ENCODE measurements around the gene HPN.
"Not testable (repeated sequence)": the region's sequence is repeated elsewhere in the genome, so short reads cannot be mapped to it uniquely, and the experiment has no call there.

HPN gene

GRCh38 chr19:35042954-35043604 lies 1.6 kb downstream of the HPN start:
- no peak for DNase-seq (ENCODE audit: low read depth)

DNA sequence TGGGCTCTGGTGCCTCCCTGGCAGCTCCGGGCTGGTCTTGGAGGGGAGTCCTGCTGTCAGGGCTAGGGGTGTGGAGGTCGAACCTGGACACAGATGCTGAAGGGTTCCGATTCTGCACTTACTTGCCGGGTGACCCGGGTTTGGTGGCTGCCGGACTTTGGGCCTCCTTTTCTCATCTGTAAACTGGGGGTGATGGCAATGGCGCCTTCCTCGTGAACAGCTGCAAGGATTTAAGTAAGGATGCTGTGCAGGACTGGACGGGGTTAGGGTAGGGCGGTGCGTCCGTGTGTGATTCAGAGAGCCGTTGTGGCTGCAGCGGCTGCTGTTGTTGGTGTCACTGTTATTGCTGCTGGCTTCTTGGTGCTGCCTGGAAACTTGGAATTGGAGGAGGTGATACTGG lies 2.4 kb downstream of the HPN start:
- no peak for DNase-seq (ENCODE audit: low read depth)

DNA sequence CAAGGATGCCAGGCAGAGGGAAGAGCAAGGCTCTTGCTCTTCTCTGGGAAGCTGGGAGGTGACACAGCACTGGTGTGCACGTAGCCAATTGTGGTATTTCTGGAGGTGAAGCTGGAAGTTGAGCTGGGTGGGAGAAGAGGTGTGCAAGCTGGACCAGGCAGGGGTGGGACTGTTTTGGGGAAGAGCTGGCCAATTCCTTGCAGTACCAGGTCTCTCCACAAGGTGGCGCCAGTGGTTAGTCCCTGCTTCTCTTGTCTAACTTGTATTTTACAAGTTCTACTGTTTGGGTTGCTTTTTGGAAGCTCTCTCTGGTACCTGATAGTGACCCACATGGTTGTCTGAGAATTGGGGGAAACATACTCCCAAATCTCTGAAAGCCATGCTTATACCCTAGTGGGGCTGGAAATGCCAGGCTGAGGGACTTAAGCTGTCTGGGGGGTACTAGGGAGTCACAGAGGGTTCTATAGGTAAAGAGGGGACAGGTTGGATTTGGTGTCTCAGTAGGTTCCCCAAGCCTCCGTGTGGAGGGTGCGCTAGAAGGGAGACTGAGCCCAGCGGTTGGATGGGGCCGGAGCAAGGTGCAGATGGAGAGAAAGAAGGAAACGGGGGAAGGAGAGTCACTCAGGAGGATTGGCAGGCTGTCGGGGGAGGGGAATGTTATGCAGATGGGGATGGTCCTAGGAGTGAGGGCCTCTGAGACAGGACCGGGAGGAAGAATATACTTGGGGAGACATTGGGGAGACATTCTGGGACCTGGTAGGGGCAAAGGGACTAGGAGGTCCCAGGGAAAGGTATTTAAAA lies 3.0 kb downstream of the HPN start:
- no peak for DNase-seq (ENCODE audit: low read depth)

GRCh38 chr19:35045667-35046300 lies 4.3 kb downstream of the HPN start:
- no peak for DNase-seq (ENCODE audit: low read depth)

DNA sequence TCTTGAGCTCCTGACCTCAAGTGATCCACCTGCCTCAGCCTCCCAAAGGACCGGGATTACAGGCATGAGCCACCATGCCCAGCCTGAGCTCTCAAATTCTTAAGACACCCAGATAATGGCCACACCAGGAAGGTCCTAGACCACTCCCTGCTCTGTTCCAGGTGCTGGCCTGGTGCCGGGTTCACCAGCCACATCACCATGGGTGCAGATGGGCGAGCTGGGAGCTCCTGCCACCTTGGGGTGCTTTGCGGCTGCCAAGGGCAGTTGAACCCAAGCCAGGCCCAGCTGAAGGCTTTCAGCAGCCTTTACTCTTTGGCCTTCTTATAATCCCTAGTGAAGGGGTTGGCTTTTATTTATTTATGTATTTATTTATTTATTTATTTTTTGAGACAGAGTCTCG lies 4.9 kb downstream of the HPN start:
- DNase-seq (ENCODE audit: low read depth), result no peak

- no peak for DNase-seq (ENCODE audit: low read depth)
Measured at GRCh38 chr19:35048911-35049411, 7.4 kb downstream of the HPN start.

DNA sequence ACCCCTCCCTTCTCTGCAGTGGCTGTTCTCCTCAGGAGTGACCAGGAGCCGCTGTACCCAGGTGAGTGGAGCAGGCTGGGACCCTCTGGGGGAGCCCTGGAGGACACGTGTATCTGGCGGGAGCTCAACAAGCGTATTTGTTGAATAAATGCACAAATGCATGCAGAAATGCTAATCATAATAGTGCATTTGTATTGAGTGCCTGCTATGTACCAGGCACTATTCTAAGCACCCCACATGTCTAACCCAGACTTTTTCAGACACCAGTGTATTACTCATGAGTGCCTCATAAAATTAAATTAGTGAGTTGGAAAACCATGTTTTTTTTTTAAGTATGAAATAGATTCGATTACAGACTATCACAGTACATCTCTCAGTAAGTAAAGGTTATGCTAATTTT lies 7.9 kb downstream of the HPN start:
- no peak for DNase-seq (ENCODE audit: low read depth)

DNA sequence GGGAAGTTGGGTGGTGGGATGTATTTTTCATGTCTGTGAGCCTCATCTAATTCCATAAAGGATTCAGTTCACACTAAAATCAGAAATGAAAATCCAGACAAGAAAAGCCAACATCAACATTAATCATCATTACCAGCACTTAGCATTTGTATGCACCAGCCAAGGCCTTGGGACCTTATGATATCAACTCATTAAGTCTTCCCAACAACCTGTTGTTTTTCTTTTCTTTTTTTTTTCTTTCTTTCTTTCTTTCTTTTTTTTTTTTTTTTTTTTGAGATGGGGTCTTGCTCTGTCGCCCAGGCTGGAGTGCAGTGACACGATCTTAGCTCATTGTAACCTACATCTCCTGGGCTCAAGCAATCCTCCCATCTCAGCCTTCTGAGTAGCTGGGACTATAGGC lies 9.1 kb downstream of the HPN start:
- not testable (repeated sequence) for DNase-seq (ENCODE audit: low read depth)

- not testable (repeated sequence) for DNase-seq (ENCODE audit: low read depth)
Measured at GRCh38 chr19:35051268-35051667, 9.7 kb downstream of the HPN start.

GRCh38 chr19:35051796-35052195 lies 10.3 kb downstream of the HPN start:
- no peak for DNase-seq (ENCODE audit: low read depth)

DNA sequence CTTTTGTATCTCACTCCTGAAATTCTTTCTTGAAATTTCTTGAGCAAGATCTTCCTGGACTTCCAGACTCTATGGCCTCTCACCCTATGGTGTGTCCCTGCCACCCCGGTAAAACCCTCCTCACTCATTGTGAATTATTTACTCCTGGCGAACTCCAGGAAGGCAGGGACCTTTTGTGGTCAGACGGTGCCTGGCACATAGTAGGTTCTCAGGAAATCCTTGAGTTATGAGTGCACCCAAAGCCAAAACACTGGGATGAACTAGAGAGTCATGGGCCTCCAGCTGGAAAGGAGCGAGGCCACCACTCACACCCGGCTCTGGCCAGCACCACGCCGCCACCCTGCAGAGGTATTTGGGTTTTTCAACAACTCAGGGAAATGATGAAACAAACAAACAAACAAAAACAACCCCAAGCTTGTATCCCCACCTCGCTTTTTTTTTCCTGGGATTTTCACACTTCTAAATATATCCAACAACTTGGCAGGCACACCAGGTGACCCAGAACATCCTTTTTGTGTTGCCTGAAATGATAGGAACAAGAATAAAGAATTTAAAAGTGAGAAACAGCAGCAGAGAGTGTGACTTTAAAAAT lies 11.2 kb downstream of the HPN start:
- no peak for DNase-seq (ENCODE audit: low read depth)

DNA sequence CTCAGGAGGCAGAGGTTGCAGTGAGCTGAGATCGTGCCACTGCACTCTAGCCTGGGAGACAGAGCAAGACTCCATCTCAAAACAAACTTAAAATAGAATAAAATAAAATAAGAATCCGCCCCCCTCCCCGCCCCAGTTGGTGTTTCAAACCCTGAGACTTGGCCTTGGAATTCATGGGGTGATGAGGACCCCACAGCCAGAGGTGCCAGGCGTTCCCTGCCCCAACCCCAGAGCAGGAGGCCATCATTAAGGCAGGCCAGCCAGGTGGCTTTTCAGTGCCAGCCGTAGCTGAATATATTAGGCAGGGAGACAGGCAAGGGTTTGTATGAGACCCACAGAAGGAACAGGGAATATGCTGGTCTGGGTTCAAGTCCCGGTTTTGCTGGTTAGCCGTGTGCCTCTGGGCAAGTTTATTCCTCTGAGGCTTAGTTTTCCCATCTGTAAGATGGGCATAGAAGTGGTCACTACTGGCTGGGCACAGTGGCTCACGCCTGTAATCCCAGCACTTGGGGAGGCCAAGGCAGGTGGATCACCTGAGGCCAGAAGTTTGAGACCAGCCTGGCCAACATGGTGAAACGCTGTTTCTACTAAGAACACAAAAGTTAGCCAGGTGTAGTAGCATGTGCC lies 12.3 kb downstream of the HPN start:
- DNase-seq (ENCODE audit: low read depth), result no peak

DNA sequence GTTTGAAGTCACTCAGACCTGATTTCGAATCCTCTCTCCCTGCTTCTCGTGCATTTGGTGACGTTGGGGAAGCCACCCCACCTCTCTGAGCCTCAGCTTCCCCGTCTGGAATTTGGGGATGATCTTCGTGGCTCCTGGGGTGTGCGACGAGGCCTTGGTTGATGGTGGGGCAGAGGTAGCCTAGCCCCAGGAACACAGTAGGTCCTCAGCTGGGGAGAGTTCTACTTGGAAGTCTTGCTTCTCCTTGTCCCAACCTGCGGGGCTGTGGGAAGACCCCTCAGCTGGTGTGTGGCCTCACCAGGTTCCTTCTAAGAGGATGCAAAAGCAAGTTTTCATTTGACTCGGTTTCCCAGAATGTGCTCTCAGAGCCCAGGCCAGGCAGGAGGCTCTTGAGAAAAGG lies 13.1 kb downstream of the HPN start:
- DNase-seq (ENCODE audit: low read depth), result no peak

GRCh38 chr19:35055715-35056179 lies 14.2 kb downstream of the HPN start:
- no peak for DNase-seq (ENCODE audit: low read depth)

DNA sequence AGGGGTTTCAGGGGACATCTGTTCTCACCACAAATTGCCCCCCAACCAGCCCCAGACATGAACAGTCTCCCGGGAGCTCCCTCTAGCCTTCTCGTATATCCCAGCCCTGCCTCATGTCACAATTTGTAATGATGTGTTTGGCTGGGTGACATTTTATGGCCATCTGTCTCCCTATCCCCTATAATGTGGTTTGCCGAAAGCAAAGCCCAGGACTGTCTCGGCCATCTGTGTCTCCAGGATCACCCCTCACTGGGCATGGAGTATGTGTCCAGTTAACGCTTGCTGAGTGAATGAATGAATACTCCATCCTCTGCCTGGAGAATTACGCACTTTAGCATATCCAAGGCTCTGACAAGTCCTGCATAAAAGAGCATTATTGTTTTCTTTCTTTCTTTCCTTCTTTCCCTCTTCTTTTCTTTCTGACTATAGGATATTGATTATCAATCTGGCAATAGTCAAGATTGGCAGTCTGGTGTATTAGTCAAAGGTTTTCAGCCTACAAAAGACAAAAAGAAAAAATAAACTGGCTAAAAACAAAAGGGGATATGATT lies 15.1 kb downstream of the HPN start:
- DNase-seq (ENCODE audit: low read depth), result no peak

GRCh38 chr19:35058370-35058769 lies 16.8 kb downstream of the HPN start:
- DNase-seq (ENCODE audit: low read depth), result no peak

GRCh38 chr19:35059006-35059798 lies 17.7 kb downstream of the HPN start:
- no peak for DNase-seq (ENCODE audit: low read depth)

- no peak for DNase-seq (ENCODE audit: low read depth)
Measured at GRCh38 chr19:35059799-35060091, 18.2 kb downstream of the HPN start.

DNA sequence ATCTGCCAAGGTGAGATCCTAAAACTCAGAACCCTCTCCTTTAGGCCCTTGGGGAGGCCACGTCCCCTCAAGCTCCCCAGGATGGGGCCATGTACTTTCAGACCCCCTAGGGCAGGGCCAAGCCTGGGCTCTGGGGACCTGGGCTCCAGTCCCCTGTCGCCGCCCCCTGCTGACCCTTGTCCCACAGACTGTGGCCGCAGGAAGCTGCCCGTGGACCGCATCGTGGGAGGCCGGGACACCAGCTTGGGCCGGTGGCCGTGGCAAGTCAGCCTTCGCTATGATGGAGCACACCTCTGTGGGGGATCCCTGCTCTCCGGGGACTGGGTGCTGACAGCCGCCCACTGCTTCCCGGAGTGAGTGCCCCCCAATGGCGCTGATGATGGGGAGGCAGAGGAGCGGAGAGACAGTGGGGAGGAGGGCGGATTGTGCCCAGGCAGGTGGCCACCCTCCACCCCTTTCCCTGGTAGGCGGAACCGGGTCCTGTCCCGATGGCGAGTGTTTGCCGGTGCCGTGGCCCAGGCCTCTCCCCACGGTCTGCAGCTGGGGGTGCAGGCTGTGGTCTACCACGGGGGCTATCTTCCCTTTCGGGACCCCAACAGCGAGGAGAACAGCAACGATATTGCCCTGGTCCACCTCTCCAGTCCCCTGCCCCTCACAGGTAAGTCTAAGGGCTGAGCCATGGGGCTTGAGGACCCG lies 18.8 kb downstream of the HPN start:
- no peak for DNase-seq (ENCODE audit: low read depth)

GRCh38 chr19:35061583-35062373 lies 20.3 kb downstream of the HPN start:
- DNase-seq (ENCODE audit: low read depth), result no peak

All from stimulated activated CD8-positive, alpha-beta memory T cell treated with anti-CD3 and anti-CD28 coated beads, Interleukin-12 subunit alpha, Interleukin-12 subunit beta, amount 100 ng/mL, for 4 hours (primary cell).